Measurements from ENCODE around the gene CDK3. TPM values are rescaled to one million over a fixed set of nuclear protein-coding genes. Genes with fewer than 3 reads are reported as not detected.
"Not testable (repeated sequence)": the region's sequence is repeated elsewhere in the genome, so short reads cannot be mapped to it uniquely, and the experiment has no call there.

Gene CDK3
- polyA plus RNA-seq (ENCODE audit: insufficient read length) = 4.6 TPM

GRCh38 chr17:76000755-76001521 lies at the start of gene CDK3:
CDK3 (plus strand) TSS chr17:76000855; CDS start chr17:76001426, 571 bp downstream.
- no peak for DNase-seq (ENCODE audit: low read depth)

GRCh38 chr17:75950855-75951554 lies 49.6 kb upstream of the CDK3 start:
- DNase-seq (ENCODE audit: low read depth) = no peak

- DNase-seq (ENCODE audit: low read depth) = no peak
These were observed 41.4 kb upstream of the CDK3 start for GRCh38 chr17:75959051-75959838.

GRCh38 chr17:75959839-75960511 lies 40.7 kb upstream of the CDK3 start:
- no peak for DNase-seq (ENCODE audit: low read depth)

GRCh38 chr17:75965468-75965867 lies 35.2 kb upstream of the CDK3 start:
- DNase-seq (ENCODE audit: low read depth) = no peak

GRCh38 chr17:75969044-75969443 lies 31.6 kb upstream of the CDK3 start:
- not testable (repeated sequence) for DNase-seq (ENCODE audit: low read depth)

- no peak for DNase-seq (ENCODE audit: low read depth)
These were observed 30.6 kb upstream of the CDK3 start for GRCh38 chr17:75970011-75970523.

GRCh38 chr17:75970626-75971025 lies 30.0 kb upstream of the CDK3 start:
- no peak for DNase-seq (ENCODE audit: low read depth)

- not testable (repeated sequence) for DNase-seq (ENCODE audit: low read depth)
These were observed 25.5 kb upstream of the CDK3 start for GRCh38 chr17:75975187-75975586.

- no peak for DNase-seq (ENCODE audit: low read depth)
These were observed 24.9 kb upstream of the CDK3 start for GRCh38 chr17:75975757-75976174.

- DNase-seq (ENCODE audit: low read depth) = no peak
These were observed 24.3 kb upstream of the CDK3 start for GRCh38 chr17:75976175-75976848.

- peak; percentile 92 for DNase-seq (ENCODE audit: low read depth)
These were observed 21.5 kb upstream of the CDK3 start, which contains the start of the genes ACOX1 and TEN1 for GRCh38 chr17:75978938-75979704. ACOX1 (minus strand) TSS chr17:75979166; CDS start chr17:75979073, 93 bp downstream. TEN1 (plus strand) TSS chr17:75979240; CDS start chr17:75986193, 6,953 bp downstream.

- DNase-seq (ENCODE audit: low read depth) = no peak
These were observed 20.9 kb upstream of the CDK3 start for GRCh38 chr17:75979705-75980187.

- DNase-seq (ENCODE audit: low read depth) = no peak
These were observed 20.3 kb upstream of the CDK3 start for GRCh38 chr17:75980188-75981018.

GRCh38 chr17:75981019-75981615 lies 19.5 kb upstream of the CDK3 start:
- DNase-seq (ENCODE audit: low read depth) = no peak

GRCh38 chr17:75983501-75984181 lies 17.0 kb upstream of the CDK3 start:
- no peak for DNase-seq (ENCODE audit: low read depth)

GRCh38 chr17:75985986-75986385 lies 14.7 kb upstream of the CDK3 start:
- no peak for DNase-seq (ENCODE audit: low read depth)

- DNase-seq (ENCODE audit: low read depth) = no peak
These were observed 13.6 kb upstream of the CDK3 start for GRCh38 chr17:75987041-75987440.

Data from forelimb muscle (tissue), 1 donor.